LoVo (cell line): ENCODE measurements around the gene GNG7.
A peak's percentile ranks its signal among the peaks of the same experiment; 100 is the strongest.
"Not testable (repeated sequence)": the region's sequence is repeated elsewhere in the genome, so short reads cannot be mapped to it uniquely, and the experiment has no call there.

Source experiments
- DNase-seq: peaks from one replicate; pipeline ENCODE4 v3.0.0-alpha.2; 2016; ENCODE audit warnings: low spot score

Gene GNG7

GRCh38 chr19:2675892-2676291, 26.6 kb downstream of the GNG7 start:
- no peak for DNase-seq

GRCh38 chr19:2670217-2670616, 32.3 kb downstream of the GNG7 start:
- DNase-seq = no peak

- no peak for DNase-seq
These were observed 34.2 kb downstream of the GNG7 start for GRCh38 chr19:2668175-2668763.

- not testable (repeated sequence) for DNase-seq
These were observed 35.1 kb downstream of the GNG7 start for GRCh38 chr19:2667349-2667748.

- no peak for DNase-seq
These were observed 36.0 kb downstream of the GNG7 start for GRCh38 chr19:2666344-2666994.

GRCh38 chr19:2665103-2665502, 37.4 kb downstream of the GNG7 start:
- DNase-seq = no peak

- no peak for DNase-seq
These were observed 38.4 kb downstream of the GNG7 start for GRCh38 chr19:2663920-2664571.

GRCh38 chr19:2661615-2662014, 40.9 kb downstream of the GNG7 start:
- peak; percentile 26 for DNase-seq

- no peak for DNase-seq
These were observed 42.5 kb downstream of the GNG7 start for GRCh38 chr19:2659856-2660432.

- DNase-seq = no peak
These were observed 46.0 kb downstream of the GNG7 start for GRCh38 chr19:2656533-2656932.

GRCh38 chr19:2653710-2654707, 48.5 kb downstream of the GNG7 start:
- DNase-seq = no peak

- DNase-seq = no peak
These were observed 49.3 kb downstream of the GNG7 start for GRCh38 chr19:2653218-2653617.

- no peak for DNase-seq
These were observed 49.9 kb downstream of the GNG7 start for GRCh38 chr19:2652504-2653099.

GRCh38 chr19:2651002-2651733, 51.3 kb downstream of the GNG7 start:
- DNase-seq = not testable (repeated sequence)

- DNase-seq = no peak
These were observed 52.0 kb downstream of the GNG7 start for GRCh38 chr19:2650515-2650914.

GRCh38 chr19:2648528-2648937, 54.0 kb downstream of the GNG7 start:
- DNase-seq = peak; percentile 76

- no peak for DNase-seq
These were observed 54.4 kb downstream of the GNG7 start for GRCh38 chr19:2648099-2648498.

- no peak for DNase-seq
These were observed 55.5 kb downstream of the GNG7 start for GRCh38 chr19:2646866-2647535.

GRCh38 chr19:2645826-2646225, 56.7 kb downstream of the GNG7 start:
- no peak for DNase-seq

GRCh38 chr19:2643123-2643737, 59.3 kb downstream of the GNG7 start:
- DNase-seq = not testable (repeated sequence)
